ENCODE measurements around the gene GTF3C6.
A peak's percentile ranks its signal among the peaks of the same experiment; 100 is the strongest.

Gene GTF3C6

DNA sequence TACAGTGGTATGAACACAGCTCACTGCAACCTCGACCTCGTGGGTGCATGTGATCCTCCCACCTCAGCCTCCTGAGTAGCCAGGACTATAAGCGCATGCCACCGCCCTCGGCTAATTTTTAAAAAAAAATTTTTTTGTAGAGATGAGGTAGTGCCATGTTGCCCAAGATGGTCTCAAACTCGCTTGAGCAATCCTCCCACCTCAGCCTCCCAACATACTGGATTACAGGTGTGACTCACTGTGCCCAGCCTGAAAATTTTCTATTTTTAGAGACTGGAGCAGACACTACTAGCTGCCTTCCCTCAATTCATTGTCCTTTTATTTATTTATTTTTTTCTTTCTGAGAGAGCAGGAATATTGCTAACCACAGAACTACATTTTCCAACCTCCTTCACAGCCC, 20.3 kb upstream of the GTF3C6 start:
- Mint-ChIP-seq H3K36me3 (ENCODE audit: low read depth) (no peaks in the 10 kb centered on the region), H3K27me3 (ENCODE audit: low read depth) (no peaks in the 10 kb centered on the region), H3K9me3 (no peaks in the 10 kb centered on the region), H3K4me1 (no peaks in the 10 kb centered on the region), H3K4me3 (no peak overlapping the region), H3K27ac (no peak overlapping the region)
- TF ChIP-seq, protein P1, sequence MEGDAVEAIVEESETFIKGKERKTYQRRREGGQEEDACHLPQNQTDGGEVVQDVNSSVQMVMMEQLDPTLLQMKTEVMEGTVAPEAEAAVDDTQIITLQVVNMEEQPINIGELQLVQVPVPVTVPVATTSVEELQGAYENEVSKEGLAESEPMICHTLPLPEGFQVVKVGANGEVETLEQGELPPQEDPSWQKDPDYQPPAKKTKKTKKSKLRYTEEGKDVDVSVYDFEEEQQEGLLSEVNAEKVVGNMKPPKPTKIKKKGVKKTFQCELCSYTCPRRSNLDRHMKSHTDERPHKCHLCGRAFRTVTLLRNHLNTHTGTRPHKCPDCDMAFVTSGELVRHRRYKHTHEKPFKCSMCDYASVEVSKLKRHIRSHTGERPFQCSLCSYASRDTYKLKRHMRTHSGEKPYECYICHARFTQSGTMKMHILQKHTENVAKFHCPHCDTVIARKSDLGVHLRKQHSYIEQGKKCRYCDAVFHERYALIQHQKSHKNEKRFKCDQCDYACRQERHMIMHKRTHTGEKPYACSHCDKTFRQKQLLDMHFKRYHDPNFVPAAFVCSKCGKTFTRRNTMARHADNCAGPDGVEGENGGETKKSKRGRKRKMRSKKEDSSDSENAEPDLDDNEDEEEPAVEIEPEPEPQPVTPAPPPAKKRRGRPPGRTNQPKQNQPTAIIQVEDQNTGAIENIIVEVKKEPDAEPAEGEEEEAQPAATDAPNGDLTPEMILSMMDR (IDR thresholded peaks at IDR 0.05; ENCODE audit: unreplicated experiment in 3 of 3): no peak

- Mint-ChIP-seq H3K4me3 (no peak overlapping the region), H3K36me3 (ENCODE audit: low read depth) (no peaks in the 10 kb centered on the region), H3K4me1 (no peaks in the 10 kb centered on the region), H3K27me3 (ENCODE audit: low read depth) (no peaks in the 10 kb centered on the region), H3K9me3 (no peaks in the 10 kb centered on the region), H3K27ac (no peak overlapping the region)
- TF ChIP-seq, protein P1 (IDR thresholded peaks at IDR 0.05; ENCODE audit: unreplicated experiment in 3 of 3): no peak
Measured at GRCh38 chr6:110939429-110940200, 18.9 kb upstream of the GTF3C6 start.

DNA sequence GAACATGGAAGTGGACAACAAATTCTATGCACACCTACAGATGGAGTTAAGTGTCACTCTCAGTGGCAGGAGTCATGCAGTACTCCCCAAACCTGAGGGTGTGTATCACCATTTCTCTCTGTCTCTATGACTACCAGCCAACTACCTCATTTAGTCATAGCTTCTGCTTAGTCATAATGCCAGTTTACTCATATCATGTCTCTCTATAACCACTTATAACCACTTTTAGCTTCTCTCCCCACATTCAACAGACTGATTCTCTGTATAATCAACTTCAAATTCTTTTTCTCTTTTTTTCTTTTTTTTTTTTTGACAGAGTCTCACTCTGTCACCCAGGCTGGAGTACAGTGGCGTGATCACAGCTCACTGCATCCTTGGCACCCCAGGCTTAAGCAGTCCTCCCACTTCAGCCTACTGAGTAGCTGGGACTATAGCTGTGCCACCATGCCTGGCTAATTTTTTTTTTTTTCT, 13.8 kb upstream of the GTF3C6 start:
- Mint-ChIP-seq H3K27me3 (ENCODE audit: low read depth) (no peaks in the 10 kb centered on the region), H3K36me3 (ENCODE audit: low read depth) (no peaks in the 10 kb centered on the region), H3K9me3 (no peaks in the 10 kb centered on the region), H3K27ac (no peak overlapping the region), H3K4me1 (no peaks in the 10 kb centered on the region), H3K4me3 (no peak overlapping the region)
- TF ChIP-seq, protein P1 (IDR thresholded peaks at IDR 0.05; ENCODE audit: unreplicated experiment in 3 of 3): no peak

DNA sequence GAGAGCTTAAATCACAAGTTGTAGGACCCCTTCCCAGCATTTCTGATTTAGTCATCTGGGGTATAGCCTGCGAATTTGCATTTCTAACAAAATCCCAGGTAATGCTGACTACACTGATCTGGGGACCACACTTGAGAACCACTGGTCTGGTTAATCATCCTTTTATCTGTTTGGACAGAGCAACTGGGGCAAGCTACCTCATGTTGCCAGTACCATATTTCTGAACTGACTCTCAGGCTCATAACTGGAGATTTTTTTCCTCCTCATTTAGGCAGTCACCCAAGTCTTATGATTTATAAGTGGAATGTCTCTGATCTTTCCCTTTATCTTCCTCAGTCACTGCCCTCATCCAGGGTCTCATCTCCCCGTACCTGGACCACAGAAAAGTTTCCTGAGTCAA, 12.0 kb upstream of the GTF3C6 start:
- H3K27me3 Mint-ChIP-seq (ENCODE audit: low read depth): no peaks in the 10 kb centered on the region
- no peak overlapping the region for H3K4me3 Mint-ChIP-seq
- H3K4me1 Mint-ChIP-seq: peaks cover 5% of the 10 kb centered on the region
- H3K27ac Mint-ChIP-seq: no peak overlapping the region
- TF ChIP-seq, protein P1 (IDR thresholded peaks at IDR 0.05; ENCODE audit: unreplicated experiment in 3 of 3): no peak
- H3K36me3 Mint-ChIP-seq (ENCODE audit: low read depth): no peaks in the 10 kb centered on the region
- H3K9me3 Mint-ChIP-seq: no peaks in the 10 kb centered on the region

GRCh38 chr6:110949679-110950285, 8.7 kb upstream of the GTF3C6 start:
- H3K4me1 Mint-ChIP-seq: peaks cover 22% of the 10 kb centered on the region
- no peaks in the 10 kb centered on the region for H3K27me3 Mint-ChIP-seq (ENCODE audit: low read depth)
- no peaks in the 10 kb centered on the region for H3K36me3 Mint-ChIP-seq (ENCODE audit: low read depth)
- TF ChIP-seq, protein P1 (IDR thresholded peaks at IDR 0.05; ENCODE audit: unreplicated experiment in 3 of 3): peak; percentile 46 to 57 (median 52)
- H3K27ac Mint-ChIP-seq: peak overlapping the region; percentile 63 to 81 (median 72)
- H3K4me3 Mint-ChIP-seq: no peak overlapping the region
- no peaks in the 10 kb centered on the region for H3K9me3 Mint-ChIP-seq

Measured in nephron (organoid).